Stimulated activated CD8-positive, alpha-beta memory T cell treated with anti-CD3 and anti-CD28 coated beads, Interleukin-7, amount 100 ng/mL, for 4 hours (primary cell): Measurements from ENCODE around the gene CABS1.

Experiments used
- DNase-seq, 2 donors: peaks; one replicate each; pipeline ENCODE4 v3.0.0-alpha.2; 2020; ENCODE audit warnings: low read depth in 2 of 2

CABS1 gene

DNA sequence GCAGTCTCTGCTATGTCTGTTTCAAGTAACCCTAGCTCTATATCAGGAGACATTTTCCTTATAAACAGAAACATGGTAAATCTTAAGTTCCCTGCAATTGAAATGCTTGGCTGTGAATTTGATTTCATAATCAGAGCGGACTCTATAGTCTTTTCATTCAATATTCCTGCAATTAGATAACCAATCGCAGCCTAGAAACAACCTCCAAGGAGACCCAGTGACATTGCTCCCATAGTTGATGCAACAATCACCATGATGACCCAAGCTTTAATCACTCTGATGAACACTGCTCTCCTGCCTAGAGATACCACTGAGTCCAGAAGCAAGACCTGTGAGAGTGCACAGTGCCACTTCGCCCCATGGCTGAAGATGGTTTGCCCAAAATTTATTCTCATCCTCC, at the start of gene CABS1:
Gene CABS1, plus strand, starts transcription at position 301 of the 400 bp plus-strand sequence. Its CDS starts 59 bp downstream, at position 360.
- DNase-seq = no peak

DNA sequence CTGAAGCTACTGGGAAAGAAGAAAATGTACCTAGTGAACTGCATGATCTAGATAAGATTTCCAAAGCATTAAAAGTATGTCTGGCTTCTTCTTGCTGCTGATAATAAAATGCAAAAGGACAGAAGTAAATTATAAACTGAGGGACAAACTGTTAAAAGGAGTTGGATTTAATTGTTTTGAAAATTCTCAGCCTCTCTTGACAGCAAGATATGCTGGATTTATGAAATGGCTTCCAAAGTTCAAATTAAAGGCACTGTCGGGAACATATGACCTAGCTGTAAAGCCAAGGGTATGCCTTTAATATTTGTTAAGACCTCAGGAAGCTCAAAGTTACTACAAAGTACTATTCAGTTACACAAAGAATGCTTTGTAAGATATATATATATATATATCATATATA, 46.1 kb upstream of the CABS1 start:
- no peak for DNase-seq

DNA sequence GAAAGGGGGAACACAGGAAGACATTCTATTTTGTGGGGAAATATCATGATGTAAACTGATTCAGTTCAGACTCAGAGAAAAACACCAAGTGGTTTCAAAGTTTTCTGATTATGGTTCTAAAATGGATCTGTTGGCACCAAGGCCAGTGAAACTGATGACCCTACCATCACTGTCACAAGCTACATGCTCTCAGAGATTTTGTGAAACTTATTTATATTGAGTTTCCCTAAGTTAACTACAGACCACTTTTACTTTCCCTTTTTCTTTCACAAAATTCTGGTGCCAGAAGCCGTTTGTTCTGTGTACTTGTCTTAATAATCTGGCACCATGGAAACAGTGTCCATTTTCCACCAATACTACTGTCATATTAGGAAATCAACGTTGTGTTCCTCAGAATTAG, 43.4 kb upstream of the CABS1 start:
- DNase-seq = no peak

DNA sequence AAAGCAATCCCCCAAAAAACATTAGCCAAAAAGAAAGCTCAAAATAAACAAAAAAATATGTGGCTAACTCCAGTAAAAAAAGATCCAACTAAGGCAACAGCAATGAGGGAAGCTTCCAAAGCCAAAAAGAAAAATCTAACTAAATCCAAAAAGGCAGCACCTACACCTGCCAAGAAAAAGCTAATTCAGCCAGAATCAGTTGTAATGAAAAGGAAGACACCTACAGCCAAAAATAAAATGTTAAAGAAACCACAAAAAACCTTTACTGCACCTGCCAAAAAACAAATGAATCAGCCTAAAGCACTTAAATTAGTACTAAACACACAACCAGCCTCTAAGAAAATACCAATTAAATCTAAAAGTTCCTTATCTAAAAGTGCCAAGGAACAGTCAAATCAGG, 37.2 kb upstream of the CABS1 start:
- DNase-seq = no peak

DNA sequence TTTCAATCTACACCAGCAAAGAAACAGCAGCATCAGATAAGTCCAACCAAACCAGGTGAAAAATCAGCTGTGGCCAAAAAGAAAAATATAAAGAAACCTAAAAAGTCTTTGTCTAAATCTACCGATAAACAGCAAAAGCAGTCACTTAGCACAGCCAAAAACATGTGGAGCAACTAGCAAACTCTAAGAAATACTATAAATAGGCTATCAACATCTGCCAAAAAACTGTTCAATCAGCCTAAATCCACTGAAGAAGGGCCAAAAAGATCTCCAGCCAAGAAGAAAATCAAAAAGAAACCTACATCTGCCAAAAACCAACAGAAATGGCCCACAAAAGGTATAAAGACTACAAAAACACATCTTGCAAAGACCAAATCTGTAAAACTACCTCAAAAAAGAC, 36.7 kb upstream of the CABS1 start:
- no peak for DNase-seq

DNA sequence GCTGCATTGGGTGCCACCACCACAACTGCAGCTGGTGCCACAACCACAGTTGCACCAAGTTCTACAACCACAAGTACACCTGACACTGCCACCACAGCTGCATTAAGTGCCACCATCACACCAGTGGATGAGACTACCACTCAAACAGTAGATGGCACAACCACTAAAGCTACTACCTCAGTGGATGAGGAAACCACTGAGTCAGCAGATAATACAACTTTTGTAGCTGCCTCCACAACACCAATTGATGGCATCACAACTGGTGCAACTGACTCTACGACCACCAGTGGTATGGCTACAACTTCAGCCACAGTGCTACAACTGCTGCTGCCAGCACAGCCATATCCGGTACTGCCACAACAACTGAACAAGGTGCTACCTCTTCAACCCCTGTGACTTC, 35.1 kb upstream of the CABS1 start:
- no peak for DNase-seq

DNA sequence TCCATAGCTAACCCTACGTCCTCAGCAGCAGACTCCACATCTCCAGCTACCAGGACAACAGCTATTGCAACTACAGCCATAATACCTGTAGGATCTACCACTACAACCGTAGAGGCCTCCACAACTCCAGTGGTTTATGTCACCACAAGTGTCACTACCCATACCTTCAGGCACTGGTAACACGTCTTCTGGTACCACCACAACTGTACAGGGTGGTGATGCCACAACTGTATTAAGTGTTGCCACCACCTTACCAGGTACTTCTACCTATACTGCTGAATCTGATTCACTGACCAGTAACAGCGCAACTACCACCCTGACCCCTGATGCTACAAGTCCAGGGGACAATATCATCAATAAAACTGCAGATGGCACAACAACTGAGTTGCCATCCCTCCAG, 34.6 kb upstream of the CABS1 start:
- DNase-seq = no peak

DNA sequence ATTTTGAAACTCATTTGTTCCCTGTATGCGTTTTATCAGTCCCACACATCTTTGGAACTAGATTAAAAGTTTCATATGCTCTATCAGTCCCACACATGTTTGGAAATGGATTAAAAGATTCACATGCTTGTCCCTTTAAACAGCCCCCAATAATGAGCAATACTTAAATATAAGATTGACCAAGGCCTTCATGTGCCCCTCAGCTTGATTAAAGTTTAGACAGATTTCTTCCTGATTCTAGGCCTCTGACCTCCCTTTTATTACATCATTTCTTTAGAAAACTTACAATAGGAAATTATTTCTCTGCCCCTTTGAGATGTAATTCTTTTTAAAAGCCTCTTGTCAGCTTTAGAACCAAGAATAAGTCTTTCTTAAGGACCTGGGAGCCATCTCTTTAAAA, 31.7 kb upstream of the CABS1 start:
- no peak for DNase-seq

DNA sequence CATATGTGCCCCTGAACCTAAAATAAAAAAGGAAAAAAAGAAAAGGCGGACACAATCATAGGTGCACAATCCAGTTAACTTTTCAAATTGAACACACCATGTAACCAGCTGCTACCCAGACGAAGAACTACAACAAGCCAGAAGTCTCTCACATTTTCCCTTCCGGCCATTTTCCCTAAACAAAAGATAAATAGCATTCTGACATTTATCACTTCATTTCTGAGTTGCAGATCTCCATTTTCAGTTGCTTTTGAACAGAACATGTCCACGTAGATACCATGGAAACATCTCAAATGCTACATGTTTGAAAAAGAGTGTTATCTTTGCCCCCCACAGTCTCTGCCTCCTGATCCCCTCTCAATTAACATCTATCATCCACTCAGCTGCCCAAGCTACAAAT, 29.2 kb upstream of the CABS1 start:
- DNase-seq = no peak

DNA sequence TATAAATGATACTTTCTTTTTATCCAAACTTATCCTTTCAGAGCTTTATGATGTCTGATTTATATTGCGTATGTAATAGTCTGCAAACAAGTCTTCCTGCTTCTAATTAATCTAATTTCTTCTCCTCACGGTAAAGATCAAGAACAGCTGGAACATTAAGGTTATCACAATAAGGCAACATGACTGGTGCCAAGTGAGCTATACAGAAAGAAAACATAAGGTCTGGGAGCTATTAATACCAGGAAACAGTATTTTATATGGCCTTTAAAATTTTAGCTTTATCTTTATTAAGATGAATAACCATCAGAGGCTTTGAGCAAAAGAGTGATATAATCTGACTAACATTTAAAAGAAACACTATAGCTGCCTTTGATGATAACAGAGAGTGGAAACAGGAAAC, 28.7 kb upstream of the CABS1 start:
- no peak for DNase-seq

DNA sequence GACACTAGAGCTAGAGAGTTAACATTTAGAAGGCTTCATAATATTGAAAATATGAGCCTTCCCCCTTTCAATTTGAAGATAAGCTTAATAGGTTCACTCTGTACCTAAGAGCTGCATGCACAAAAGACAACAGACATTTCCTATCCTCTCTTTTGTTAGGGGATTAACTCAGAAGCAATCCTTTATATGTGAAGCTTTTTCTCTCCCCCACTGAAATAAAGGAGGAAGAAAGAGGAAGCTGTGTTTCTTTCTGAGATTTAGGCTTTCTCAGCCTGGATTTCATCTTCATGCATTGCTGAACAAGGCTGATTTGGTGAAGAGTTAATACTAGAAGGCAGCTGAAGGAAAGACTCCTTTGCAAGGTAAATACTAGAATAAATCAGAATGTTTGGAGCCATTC, 21.0 kb upstream of the CABS1 start:
- no peak for DNase-seq

DNA sequence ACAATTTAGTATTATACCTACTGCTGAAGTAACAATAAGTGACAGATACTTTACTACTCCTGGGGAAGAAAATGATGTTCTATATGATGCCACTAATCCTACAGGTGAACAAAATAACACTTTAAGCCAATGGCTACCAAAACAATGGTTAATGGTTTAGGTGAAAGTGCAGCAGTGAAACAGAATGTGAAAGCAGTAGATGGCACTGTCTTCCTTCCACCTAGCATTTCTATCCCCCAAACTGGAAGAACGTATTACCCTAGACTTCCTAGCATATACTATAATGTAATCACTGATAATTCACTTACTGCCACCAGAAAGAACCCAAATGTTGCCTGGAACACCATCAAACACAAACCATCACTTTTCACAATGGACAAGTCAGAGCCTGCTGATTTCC, 18.9 kb upstream of the CABS1 start:
- no peak for DNase-seq

DNA sequence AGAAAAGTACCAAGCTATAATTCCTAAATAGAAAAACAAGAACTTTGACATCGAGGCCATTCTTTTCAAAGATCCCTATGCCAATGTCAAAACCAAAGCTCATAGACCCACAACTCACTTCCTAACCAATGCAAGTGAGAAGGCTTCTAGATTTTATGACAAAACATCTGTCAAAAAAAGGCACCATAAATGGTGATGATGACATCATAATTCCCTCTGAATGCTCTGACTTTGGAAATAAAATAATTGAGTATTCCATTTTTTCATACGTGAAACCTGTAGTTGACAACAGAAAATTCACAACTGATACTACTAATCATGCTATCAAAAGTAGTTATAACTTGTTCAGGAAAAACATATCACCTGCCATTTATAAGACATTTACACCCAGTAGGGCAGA, 8.7 kb upstream of the CABS1 start:
- no peak for DNase-seq

DNA sequence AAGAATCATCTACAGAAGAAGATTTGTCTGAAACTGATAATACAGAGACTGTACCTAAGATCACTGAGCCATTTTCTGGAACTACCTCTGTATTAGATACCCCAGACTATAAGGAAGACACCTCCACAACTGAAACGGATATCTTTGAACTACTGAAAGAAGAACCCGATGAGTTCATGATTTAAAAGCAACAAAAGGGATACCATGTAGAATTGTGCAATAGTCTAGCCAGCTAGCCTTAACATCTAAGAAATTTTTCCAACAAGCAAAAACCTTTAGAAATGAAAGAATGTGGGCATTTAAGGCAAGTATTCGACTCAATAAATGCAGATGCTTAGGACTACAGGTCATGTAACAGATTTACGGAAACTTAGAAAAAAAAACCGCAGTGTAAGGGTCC, 1.3 kb downstream of the CABS1 start:
- DNase-seq = no peak

DNA sequence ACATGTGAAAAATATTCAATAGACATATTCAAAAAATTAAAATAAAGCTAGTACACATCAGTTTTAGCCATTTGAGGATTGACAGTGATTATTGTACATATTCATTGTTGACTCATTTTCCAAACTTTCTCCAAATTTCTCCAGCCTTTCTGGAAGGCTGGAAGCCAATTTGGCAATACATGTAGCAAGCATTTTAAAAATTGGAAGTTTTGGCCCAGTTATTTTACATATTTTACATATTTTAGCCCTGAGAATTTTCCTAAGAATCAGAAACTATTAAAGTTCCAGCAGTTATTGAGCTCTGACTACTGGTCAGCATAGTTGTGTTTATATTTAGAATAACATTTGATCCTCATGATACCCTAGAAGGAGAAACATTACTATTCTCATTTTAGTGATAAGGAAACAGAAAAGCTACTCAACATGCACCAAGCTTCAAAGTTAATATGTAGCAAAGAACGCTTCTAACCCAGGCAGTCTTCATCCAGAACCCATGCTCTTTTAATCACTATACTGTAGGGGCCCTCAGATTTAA, 3.2 kb downstream of the CABS1 start:
- no peak for DNase-seq

DNA sequence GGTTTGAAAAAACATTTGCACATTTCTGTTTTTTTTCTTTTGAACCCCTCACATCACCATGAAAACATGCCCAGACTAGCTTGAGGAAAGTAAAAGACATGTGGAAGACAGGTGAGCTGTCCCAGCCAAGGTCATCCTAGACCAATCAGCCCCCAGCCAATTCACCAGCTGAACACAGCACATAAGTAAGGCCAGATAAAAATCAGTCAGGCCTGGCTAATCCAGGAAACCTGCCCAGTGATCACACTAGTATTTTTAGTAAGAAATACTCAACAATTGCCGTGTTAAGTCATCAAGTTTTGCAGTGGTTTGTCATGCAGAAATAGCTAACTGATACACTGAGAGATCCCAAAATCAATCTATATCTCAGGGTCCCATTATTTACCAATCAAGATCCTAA, 21.4 kb downstream of the CABS1 start:
- DNase-seq = no peak

DNA sequence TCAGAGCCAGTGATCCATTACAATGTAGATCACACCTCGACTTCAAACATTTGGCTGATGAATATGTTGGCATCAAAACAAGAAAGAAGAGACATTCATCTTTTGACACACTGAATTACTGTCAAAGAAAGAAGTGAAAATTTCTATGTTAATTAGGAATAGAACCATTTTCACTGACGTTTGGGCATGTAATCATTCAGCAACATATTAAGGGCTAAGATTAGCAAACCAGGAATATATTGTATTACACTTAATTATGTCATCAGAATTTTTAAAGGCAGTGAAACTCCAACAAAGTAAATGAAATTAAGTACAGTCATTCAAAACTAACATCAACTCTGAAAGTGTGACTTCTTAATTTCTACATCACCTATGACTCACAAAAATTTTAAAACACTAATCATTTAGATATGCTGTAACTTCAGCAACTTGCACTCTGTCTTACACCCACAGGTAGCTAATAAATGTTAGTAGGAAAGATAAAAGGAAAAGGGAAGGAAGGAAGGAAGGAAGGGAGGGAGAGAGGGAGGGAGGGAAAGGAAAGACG, 24.4 kb downstream of the CABS1 start:
- no peak for DNase-seq

DNA sequence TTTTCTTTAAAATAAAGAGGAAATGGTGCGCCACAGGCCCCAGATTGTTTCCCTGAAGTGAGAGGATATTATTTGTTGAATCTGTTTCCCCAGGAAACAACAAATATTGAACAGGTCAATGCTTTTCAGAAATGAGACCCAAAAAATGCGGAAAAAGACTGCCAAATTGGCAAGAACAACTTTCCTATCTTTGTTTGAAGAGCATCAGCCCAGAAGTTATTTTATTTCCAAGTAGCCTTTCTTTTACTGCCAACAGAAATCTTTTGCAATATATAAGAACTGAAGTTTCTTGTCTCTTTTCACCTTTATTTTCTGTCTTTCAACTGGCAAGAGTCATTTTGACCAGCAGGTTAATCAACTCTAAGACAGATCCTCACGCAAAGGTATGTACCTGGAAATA, 25.7 kb downstream of the CABS1 start, which contains the start of gene SMR3A:
Gene SMR3A, plus strand, starts transcription at position 301 of the 400 bp plus-strand sequence. CDS start 1,356 bp downstream, outside the sequence.
- no peak for DNase-seq

DNA sequence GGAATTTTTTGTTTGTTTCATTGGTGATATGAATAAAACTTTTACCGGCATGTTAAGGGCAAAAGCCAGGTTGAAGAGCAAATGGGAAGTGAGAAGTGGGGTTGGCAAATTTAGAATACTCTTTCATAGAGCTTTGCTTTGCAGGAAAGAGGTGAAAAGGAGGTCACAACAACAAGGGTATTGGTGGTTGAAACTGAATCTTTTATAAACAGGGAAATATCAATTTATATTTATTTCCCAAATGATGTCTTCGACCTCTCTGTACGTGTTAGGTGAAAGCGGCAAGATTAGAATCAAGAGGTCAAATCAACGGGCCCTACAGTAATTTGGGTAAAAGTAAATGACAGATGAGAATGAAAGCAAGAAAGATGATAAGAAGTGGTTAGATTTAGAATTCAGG, 29.2 kb downstream of the CABS1 start:
- DNase-seq = no peak

DNA sequence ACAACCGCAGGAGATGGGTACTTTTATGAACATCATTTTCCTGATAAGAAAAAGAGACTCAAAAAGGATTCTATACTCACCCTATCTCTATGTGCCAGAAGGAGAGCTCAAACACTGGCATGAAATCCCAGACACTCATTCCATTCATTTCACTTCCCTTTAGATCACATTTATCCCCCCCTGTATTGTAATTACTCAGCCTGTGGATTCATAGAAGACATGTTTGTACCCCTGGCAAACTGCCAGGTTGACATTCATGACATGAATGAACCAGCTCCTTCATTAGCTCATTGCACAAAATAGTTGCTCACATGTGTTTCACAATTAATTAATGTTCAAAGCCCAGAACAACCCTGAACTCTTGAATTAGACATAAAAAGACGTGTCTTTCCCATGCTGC, 30.7 kb downstream of the CABS1 start:
- DNase-seq = no peak

DNA sequence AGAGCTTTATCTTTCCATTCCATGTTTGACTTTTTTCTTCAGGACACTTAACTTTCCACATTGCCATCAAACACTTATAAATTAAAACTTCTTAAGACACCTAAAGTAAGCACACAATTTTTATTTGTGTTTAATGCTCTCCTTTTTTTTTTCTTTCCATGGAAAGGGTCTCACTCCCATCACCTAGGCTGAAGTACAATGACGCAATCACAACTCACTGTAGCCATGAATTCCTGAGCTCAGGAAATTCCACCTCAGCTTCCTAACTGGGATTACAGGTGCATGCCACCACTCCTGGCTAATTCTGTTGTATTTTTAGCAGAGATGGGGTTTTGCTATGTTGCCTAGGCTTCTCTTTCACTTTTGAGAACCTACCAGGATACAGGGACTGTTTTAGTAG, 33.0 kb downstream of the CABS1 start:
- DNase-seq = no peak

DNA sequence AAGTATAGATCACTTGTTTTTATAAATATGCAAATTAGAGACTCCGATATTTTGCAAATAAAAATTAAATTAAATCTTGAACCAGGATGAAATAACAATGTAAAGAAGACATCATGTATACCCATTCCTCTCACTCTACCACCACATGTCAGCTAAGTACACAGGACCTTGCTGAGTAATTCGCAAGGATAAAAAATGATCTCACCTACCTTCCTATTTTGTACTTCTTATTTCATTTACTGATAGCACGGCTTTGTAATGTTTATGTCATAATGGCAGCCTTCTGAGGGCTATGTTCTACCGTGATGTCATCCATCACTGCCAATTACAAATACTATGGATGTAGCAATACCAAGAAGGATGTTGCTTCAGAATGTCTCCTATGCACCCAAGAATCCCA, 37.2 kb downstream of the CABS1 start:
- DNase-seq = no peak

DNA sequence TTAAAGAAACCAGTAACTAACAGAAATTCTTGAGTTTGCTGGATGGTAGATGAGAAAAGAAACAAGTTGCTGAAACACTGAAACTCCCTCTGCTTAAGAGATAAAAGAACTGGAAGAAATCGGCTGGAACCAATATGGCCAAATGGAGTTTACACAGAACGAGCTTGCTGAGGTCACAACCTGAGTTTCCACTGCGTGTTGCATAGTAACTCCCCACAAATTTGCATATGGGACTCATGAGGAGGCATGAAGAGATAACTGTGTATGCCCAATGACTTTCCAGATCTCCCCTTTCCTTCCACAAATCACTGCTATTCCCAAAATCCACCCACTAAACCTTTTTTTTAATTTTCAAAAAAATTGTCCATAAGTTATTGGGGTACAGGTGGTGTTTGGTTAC, 38.0 kb downstream of the CABS1 start:
- DNase-seq = no peak

DNA sequence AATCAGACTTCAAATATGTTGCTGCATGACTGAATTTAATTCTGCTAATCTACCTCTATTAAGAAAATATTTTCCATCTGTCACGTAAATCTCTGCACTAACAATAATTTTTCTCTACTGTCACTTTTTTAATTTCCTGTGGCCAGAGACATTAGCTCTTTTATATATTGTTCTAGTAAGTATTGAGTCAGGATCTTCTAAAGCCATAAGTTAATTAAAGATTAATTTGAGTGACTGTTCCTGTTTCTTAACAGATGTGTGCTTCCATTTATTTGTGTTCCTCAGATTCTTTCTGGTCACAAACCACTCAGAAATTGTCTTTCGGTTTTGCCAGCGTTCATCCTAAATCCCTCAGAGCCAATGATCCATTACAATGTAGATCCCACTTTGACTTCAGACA, 45.8 kb downstream of the CABS1 start:
- no peak for DNase-seq
